KBM-7 (cell line): ENCODE results near the gene SLC1A3.

Experiments
- DNase-seq: peaks from one replicate; pipeline ENCODE4 v3.0.0-alpha.2; 2015
- in situ Hi-C: fragments of 300-500 bp; cut with MboI; formaldehyde crosslinking; loops from 2 replicates; pipeline ENCODE4 v1.14.3; 2020; ENCODE audit warnings: low sequenced_read_pairs, low pct_unique_long_range_greater_than_20kb, mixed read lengths

Gene SLC1A3

GRCh38 chr5:36698031-36698430 lies 91.6 kb downstream of the SLC1A3 start:
- in situ Hi-C loops: loop anchor here (10.0 kb wide), 1 partner anchor 283 kb away; no protein-coding TSS in a partner anchor
- DNase-seq: no peak

GRCh38 chr5:36701085-36701698 lies 94.8 kb downstream of the SLC1A3 start:
- in situ Hi-C loops: no loop called here
- DNase-seq: no peak

GRCh38 chr5:36703245-36703860 lies 96.9 kb downstream of the SLC1A3 start:
- DNase-seq: no peak
- in situ Hi-C loops: no loop called here

- no peak for DNase-seq
- in situ Hi-C loops: no loop called here
Observed at GRCh38 chr5:36704131-36704530, 97.7 kb downstream of the SLC1A3 start.

- in situ Hi-C loops: no loop called here
- DNase-seq: no peak
Observed at GRCh38 chr5:36705055-36705454, 98.6 kb downstream of the SLC1A3 start.

- in situ Hi-C loops: no loop called here
- DNase-seq: no peak
Observed at GRCh38 chr5:36706662-36707061, 100.3 kb downstream of the SLC1A3 start.

GRCh38 chr5:36708996-36709395 lies 102.6 kb downstream of the SLC1A3 start:
- in situ Hi-C loops: no loop called here
- DNase-seq: no peak

- in situ Hi-C loops: no loop called here
- DNase-seq: no peak
Observed at GRCh38 chr5:36710039-36710438, 103.6 kb downstream of the SLC1A3 start.

- in situ Hi-C loops: no loop called here
- DNase-seq: no peak
Observed at GRCh38 chr5:36712706-36713105, 106.3 kb downstream of the SLC1A3 start.

GRCh38 chr5:36713541-36713940 lies 107.1 kb downstream of the SLC1A3 start:
- in situ Hi-C loops: no loop called here
- DNase-seq: no peak

GRCh38 chr5:36717131-36717695 lies 110.8 kb downstream of the SLC1A3 start:
- in situ Hi-C loops: no loop called here
- no peak for DNase-seq

GRCh38 chr5:36719282-36719681 lies 112.9 kb downstream of the SLC1A3 start:
- in situ Hi-C loops: no loop called here
- DNase-seq: no peak

GRCh38 chr5:36720688-36721087 lies 114.3 kb downstream of the SLC1A3 start:
- in situ Hi-C loops: no loop called here
- DNase-seq: peak; percentile 18

- in situ Hi-C loops: no loop called here
Observed at GRCh38 chr5:36721664-36722235, 115.3 kb downstream of the SLC1A3 start.

GRCh38 chr5:36722900-36723299 lies 116.5 kb downstream of the SLC1A3 start:
- no peak for DNase-seq
- in situ Hi-C loops: no loop called here

More at GRCh38 chr5:36721664-36722235, 115.3 kb downstream of the SLC1A3 start:
- DNase-seq: no peak

GRCh38 chr5:36723912-36724311 lies 117.5 kb downstream of the SLC1A3 start:
- no peak for DNase-seq
- in situ Hi-C loops: no loop called here

- DNase-seq: peak; percentile 95
- in situ Hi-C loops: loop anchor here (25.0 kb wide), 1 partner anchor 138 kb away; no protein-coding TSS in a partner anchor
Observed at GRCh38 chr5:36724467-36725332, 118.3 kb downstream of the SLC1A3 start.

GRCh38 chr5:36726317-36726716 lies 119.9 kb downstream of the SLC1A3 start:
- in situ Hi-C loops: loop anchor here (25.0 kb wide), 1 partner anchor 136 kb away; no protein-coding TSS in a partner anchor
- no peak for DNase-seq

- no peak for DNase-seq
- in situ Hi-C loops: loop anchor here (25.0 kb wide), 1 partner anchor 136 kb away; no protein-coding TSS in a partner anchor
Observed at GRCh38 chr5:36726767-36727166, 120.4 kb downstream of the SLC1A3 start.
